ENCODE results near the gene INO80D.
A peak's percentile ranks its signal among the peaks of the same experiment; 100 is the strongest.
"Not testable (repeated sequence)": the region's sequence is repeated elsewhere in the genome, so short reads cannot be mapped to it uniquely, and the experiment has no call there.

INO80D gene

GRCh38 chr2:206085742-206086445 lies at the start of gene INO80D:
TSS of gene INO80D (minus strand) at chr2:206086174. CDS start at chr2:206063016, 23,158 bp downstream.
- peak; percentile 40 to 53 for DNase-seq (ENCODE audit: low read depth in 2 of 2, low spot score in 1 of 2)

GRCh38 chr2:206127656-206128055 lies 41.7 kb upstream of the INO80D start:
- DNase-seq (ENCODE audit: low read depth in 2 of 2, low spot score in 1 of 2): no peak

GRCh38 chr2:206125901-206126300 lies 39.9 kb upstream of the INO80D start:
- DNase-seq (ENCODE audit: low read depth in 2 of 2, low spot score in 1 of 2): no peak

- DNase-seq (ENCODE audit: low read depth in 2 of 2, low spot score in 1 of 2): not testable (repeated sequence)
Observed at GRCh38 chr2:206122569-206122968, 36.6 kb upstream of the INO80D start.

- DNase-seq (ENCODE audit: low read depth in 2 of 2, low spot score in 1 of 2): no peak
Observed at GRCh38 chr2:206116278-206116677, 30.3 kb upstream of the INO80D start.

GRCh38 chr2:206115026-206115578 lies 29.1 kb upstream of the INO80D start:
- DNase-seq (ENCODE audit: low read depth in 2 of 2, low spot score in 1 of 2): no peak

- no peak for DNase-seq (ENCODE audit: low read depth in 2 of 2, low spot score in 1 of 2)
Observed at GRCh38 chr2:206112846-206113547, 27.0 kb upstream of the INO80D start.

GRCh38 chr2:206112108-206112507 lies 26.1 kb upstream of the INO80D start:
- no peak for DNase-seq (ENCODE audit: low read depth in 2 of 2, low spot score in 1 of 2)

- DNase-seq (ENCODE audit: low read depth in 2 of 2, low spot score in 1 of 2): no peak
Observed at GRCh38 chr2:206108713-206109112, 22.7 kb upstream of the INO80D start.

GRCh38 chr2:206105541-206105940 lies 19.6 kb upstream of the INO80D start:
- no peak for DNase-seq (ENCODE audit: low read depth in 2 of 2, low spot score in 1 of 2)

- no peak for DNase-seq (ENCODE audit: low read depth in 2 of 2, low spot score in 1 of 2)
Observed at GRCh38 chr2:206105038-206105437, 19.1 kb upstream of the INO80D start.

- not testable (repeated sequence) for DNase-seq (ENCODE audit: low read depth in 2 of 2, low spot score in 1 of 2)
Observed at GRCh38 chr2:206098872-206099271, 12.9 kb upstream of the INO80D start.

GRCh38 chr2:206098471-206098870 lies 12.5 kb upstream of the INO80D start:
- DNase-seq (ENCODE audit: low read depth in 2 of 2, low spot score in 1 of 2): no peak

- DNase-seq (ENCODE audit: low read depth in 2 of 2, low spot score in 1 of 2): no peak
Observed at GRCh38 chr2:206096876-206097275, 10.9 kb upstream of the INO80D start.

- DNase-seq (ENCODE audit: low read depth in 2 of 2, low spot score in 1 of 2): no peak
Observed at GRCh38 chr2:206095536-206096332, 9.8 kb upstream of the INO80D start.

- DNase-seq (ENCODE audit: low read depth in 2 of 2, low spot score in 1 of 2): no peak
Observed at GRCh38 chr2:206092297-206092696, 6.3 kb upstream of the INO80D start.

GRCh38 chr2:206088248-206088647 lies 2.3 kb upstream of the INO80D start:
- DNase-seq (ENCODE audit: low read depth in 2 of 2, low spot score in 1 of 2): no peak

GRCh38 chr2:206086716-206087350 lies 859 bp upstream of the INO80D start:
- DNase-seq (ENCODE audit: low read depth in 2 of 2, low spot score in 1 of 2): no peak

- DNase-seq (ENCODE audit: low read depth in 2 of 2, low spot score in 1 of 2): no peak
Observed at GRCh38 chr2:206084870-206085741, 868 bp downstream of the INO80D start.

- no peak for DNase-seq (ENCODE audit: low read depth in 2 of 2, low spot score in 1 of 2)
Observed at GRCh38 chr2:206084439-206084869, 1.5 kb downstream of the INO80D start.

Measured in stimulated activated CD8-positive, alpha-beta memory T cell treated with anti-CD3 and anti-CD28 coated beads, Interleukin-4, amount 100 ng/mL, for 4 hours (primary cell).